ENCODE results near the gene HIPK2.

HIPK2 gene

DNA sequence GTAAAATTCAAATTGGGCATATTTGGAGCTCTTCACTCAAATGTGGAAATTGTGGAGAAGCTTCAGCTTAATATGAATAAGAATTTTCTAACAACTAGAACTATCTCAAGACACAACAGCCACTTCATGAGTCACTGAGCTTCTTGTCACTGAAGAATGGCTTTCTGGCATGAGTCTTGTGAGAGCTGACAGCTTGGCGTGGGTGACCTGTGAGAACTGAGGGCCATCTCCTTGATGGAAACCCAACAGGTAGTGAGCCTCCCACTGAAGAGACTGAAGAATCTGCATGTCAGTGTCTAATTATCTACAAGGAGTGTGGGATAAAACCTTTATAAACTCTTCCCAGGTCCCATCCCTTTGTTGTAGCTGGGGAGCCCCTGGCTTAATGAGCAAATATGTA, 188.3 kb downstream of the HIPK2 start:
- no peak for DNase-seq (ENCODE audit: low read depth in 2 of 2)

DNA sequence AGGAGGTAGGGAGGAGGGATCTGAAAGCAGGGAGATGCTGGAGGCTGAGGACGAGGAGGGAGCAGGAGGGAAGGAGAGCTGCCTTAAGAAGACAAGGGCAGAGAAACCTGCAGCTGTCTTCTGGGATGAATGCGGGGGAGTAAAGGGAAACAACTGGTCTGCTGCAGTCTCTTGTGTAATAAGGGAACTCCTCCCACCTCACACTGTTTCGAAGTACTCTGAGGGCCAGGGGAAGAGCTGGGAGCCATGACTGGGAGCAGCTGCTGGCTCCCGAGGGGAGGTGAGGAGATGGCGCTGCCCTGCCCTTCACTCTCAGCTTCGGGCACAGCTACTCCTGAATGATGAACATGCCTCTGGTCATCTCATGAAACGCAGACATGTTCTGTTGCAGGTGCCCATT, 189.2 kb downstream of the HIPK2 start:
- DNase-seq (ENCODE audit: low read depth in 2 of 2) = no peak

DNA sequence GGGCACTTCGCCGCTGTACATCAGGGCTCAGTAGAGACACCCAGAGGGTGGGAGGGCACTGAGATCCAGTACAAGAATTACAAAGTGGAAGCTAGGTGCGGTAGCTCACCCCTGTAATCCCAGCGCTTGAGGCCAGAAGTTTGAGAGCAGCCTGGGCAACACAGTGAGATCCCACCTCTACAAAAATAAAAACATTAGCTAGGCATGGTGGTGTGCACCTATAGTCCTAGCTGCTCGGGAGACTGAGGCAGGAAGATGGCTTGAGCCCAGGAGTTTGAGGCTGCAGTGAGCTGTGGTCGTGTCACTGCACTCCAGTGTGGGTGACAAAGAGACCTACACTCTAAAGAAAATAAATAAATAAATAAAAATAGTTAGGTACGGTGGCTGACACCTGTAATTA, 190.3 kb downstream of the HIPK2 start:
- no peak for DNase-seq (ENCODE audit: low read depth in 2 of 2)

DNA sequence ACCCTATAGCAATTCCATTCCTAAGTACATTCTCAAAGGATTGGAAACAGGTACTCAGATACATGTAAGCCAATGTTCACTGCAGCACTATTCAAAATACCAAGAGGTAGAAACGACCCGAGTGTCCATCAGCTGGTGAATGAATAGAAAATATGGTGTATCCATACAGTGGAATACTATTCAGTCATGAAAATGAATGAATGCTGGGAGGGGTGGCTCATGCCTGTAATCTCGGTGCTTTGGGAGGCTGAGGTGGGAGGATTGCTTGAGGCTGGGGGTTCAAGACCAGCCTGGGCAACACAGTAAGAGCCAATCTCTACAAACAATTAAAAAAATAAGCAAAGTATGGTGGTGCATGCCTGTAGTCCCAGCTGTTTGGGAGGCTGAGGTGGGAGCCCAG, 191.5 kb downstream of the HIPK2 start:
- no peak for DNase-seq (ENCODE audit: low read depth in 2 of 2)

DNA sequence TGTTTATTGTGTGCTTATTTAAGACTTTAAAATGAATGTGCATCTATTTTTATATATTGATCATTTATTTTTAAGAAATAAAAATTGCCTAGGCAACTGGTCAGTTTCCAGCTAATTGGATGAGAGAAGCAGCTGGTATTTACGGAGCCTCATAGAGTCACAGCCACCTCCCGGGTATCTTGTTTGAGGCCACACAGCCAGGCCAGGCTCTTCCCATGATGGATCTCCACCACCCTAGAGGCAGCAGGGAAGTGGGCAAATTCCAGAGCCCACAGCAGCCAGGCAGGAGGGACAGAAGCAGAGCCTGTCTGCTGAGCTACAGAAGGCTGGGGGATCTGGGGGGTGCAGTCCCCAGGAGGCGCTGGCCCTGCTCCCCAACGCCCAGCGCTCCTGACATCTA, 192.8 kb downstream of the HIPK2 start:
- DNase-seq (ENCODE audit: low read depth in 2 of 2) = no peak

- no peak for DNase-seq (ENCODE audit: low read depth in 2 of 2)
Measured at GRCh38 chr7:139583826-139584553, 193.8 kb downstream of the HIPK2 start.

DNA sequence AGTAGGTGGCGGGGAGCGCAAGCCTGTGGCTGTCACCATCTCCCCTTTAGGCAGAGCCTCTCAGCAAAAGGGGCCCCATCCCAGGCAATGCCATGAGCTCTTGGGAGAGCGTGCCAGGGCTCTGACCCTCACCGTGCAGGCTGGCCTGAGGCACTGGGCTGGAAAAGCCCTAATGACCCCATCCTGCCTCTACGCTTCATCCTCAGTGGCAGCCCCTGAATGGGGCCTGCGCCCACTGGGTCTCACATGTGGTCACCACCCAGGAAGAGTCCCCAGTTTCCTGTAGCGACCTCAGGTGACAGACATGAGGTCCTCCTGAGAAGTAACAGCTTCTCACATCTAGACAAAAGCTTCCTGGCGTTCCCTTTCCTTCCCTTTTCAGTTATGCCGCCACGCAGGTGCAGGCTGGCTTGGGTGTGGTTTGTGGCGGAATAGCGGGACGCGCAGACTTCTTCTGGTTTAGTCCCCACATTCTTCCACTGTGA, 195.1 kb downstream of the HIPK2 start:
- DNase-seq (ENCODE audit: low read depth in 2 of 2) = no peak

DNA sequence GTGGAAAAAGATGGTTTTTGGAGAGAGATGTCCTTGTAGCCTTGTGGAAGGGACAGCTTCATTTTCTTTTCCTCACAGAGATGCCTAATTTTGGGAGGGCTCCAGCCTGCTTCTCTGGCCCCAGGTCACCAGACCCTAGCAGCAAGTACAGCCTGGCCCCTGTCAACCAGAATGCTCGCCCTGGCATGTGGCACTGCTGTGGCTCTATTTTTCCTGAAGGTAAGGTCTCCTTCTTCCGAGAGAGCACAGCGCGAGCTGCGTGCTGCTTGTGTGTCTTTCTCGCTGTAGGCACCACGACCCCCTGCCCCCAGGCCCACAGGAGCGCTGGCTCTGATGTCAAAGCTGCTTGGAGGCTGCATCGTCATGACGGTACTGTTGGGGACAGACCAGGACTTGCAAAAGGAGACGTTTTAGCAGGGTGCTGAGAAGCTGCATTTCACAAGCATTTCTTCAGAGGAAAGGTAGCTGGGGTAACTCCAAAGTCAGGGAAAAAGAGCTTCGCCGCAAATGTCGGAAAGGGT, 195.6 kb downstream of the HIPK2 start:
- DNase-seq (ENCODE audit: low read depth in 2 of 2) = no peak

DNA sequence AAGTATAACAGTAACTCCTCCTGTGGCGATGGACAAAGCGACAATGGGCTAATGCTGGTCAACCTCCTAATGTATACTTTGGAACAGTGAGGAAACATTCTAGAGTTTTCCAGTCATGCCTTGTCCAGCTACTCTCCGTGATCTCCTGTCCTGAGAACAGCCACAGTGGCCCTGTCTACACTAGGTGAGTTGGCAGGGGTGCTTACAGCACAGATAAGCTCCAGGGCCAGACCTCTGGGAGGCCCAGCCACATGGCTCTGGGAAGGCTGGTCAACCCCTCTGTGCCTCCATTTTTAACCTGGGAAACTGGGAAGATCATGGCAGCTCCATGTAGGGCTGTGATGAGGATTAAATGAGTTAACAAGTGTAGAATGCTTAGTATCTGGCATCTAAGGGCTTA, 197.4 kb downstream of the HIPK2 start:
- DNase-seq (ENCODE audit: low read depth in 2 of 2) = no peak

DNA sequence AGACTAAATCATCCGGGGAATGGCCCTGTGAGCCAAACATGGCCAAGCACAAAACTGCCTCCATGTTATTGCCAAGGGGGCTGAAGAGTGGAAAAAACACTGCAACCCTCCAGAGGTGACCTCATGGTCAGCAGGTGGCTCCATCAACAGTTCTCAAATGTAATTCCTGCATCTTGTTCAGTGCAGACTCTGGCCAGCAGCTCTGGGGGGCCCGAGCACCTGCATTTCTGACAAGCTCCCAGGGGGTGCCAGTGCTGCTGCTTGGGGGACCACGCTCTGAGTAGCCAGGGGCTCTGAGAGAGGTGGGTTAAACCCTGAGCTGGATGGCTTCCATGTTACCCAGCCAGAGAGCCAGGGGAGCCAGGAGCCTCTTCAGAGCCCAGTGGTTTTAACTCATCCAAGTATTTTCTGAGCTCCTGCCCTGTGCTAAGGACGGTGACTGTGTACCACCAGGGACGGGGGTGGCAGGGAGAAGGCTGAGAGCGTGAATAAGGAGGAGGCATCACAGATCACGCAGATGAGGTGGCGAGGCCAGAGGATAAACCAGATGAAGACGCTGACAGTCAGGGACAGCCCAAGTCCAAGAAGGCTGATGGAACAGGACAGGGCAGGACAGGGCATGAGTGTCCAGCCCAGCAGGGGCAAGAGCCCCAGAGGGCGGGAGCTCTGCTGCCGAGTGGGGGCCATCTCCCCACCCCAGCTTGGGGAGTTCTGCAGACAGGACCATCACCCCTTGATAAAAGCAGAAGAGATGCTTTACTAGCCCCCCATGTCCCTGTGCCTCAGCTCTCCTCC, 201.4 kb downstream of the HIPK2 start:
- DNase-seq (ENCODE audit: low read depth in 2 of 2) = no peak

- no peak for DNase-seq (ENCODE audit: low read depth in 2 of 2)
Measured at GRCh38 chr7:139575338-139575680, 202.5 kb downstream of the HIPK2 start.

GRCh38 chr7:139574618-139575337, 203.0 kb downstream of the HIPK2 start:
- no peak for DNase-seq (ENCODE audit: low read depth in 2 of 2)

- no peak for DNase-seq (ENCODE audit: low read depth in 2 of 2)
Measured at GRCh38 chr7:139573871-139574270, 203.9 kb downstream of the HIPK2 start.

GRCh38 chr7:139572704-139573385, 205.0 kb downstream of the HIPK2 start:
- DNase-seq (ENCODE audit: low read depth in 2 of 2) = no peak

DNA sequence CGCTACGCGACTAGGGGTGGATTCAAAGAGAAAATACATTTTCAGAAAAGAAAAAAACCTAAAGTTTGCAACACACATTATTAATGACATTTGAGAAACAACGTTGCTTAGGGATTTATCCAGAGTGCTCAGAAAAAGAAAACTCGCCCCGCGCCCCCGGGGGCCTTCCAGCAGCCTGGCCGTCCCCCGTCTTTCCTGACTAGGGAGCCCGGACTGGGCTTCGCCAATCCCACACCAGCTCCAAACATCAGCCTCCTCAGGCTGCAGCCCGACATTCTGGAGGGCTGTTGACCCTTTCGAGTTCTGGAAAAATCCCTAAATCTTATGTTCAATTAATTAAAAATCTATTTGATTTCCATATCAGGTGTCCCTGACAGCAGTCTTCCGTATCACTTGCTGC, 205.7 kb downstream of the HIPK2 start:
- DNase-seq (ENCODE audit: low read depth in 2 of 2) = no peak

DNA sequence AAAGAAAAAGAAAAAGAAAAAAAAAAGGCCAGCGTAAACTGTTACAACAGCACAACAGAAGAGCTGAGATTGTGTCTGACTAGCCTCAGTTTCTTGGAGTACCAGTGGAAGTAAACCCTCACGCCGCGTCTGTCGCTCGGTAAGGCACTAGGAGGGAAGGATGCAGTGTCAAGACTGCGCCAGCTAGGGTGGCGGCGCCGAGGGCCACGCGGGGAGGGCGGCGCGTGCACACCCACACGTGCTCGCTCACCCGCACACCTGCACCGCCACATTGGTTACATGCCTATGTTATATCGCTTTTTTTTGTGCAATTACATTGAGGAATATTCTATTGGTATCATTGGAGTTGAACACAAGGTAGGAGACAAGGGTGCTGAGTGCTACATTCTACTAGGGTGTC, 206.1 kb downstream of the HIPK2 start:
- no peak for DNase-seq (ENCODE audit: low read depth in 2 of 2)

DNA sequence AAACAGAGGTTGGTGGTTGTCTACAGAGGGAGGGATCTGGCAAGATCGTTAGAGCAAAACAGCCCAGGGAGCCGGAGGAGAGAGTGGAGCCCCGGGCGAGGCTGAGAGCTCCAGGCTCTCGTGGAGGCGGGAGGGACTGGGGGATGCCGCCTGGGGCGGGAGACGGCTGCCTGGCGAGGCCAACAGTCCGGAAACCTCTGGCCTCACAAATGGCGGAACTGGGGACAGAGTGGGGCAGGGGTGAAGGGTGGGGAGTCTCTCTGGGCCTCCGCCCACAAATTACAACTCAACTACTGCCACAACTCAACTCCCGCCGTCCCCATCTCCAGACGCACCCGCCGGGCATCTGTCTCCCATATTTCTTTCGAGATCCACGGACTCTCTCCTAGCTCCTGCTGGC, 206.6 kb downstream of the HIPK2 start:
- DNase-seq (ENCODE audit: low read depth in 2 of 2) = no peak

DNA sequence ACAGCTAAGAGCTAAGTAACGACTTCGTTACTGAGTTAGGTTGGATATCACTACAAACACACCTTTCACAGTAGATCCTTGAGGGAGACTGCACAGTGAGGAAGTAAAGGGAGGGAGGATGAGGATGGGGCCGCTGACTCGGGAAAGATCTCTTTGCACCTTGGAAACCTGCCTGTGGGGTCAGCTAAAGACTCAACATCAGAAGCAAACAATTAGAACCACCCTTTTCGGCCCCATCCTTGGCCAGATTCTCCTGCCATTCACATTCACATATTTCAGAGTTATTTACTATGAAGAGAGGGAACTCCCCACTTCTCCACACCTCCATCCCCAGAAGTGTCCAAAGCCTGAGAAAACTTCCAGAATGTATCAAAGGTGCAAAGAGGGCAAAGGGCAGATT, 207.2 kb downstream of the HIPK2 start:
- no peak for DNase-seq (ENCODE audit: low read depth in 2 of 2)

DNA sequence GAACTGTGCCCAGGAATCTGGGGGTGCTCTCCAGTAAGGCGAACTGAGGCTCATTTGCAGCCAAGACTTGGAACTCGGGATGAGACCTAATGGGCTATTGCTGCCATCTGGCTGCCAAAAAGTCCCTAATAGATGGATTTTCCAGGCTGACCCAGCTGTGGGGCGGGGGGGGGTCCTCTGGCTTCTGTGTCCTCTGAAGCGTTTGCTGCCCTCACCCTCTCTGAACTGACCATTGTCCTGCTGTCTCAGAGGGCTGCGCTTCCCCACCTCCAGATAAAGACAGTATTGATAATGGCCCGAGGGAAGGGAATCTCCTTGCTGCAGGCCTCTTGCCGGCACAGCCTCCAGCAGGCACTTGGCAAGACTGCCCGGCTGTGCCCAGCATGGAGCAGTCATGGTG, 207.7 kb downstream of the HIPK2 start:
- no peak for DNase-seq (ENCODE audit: low read depth in 2 of 2)

DNA sequence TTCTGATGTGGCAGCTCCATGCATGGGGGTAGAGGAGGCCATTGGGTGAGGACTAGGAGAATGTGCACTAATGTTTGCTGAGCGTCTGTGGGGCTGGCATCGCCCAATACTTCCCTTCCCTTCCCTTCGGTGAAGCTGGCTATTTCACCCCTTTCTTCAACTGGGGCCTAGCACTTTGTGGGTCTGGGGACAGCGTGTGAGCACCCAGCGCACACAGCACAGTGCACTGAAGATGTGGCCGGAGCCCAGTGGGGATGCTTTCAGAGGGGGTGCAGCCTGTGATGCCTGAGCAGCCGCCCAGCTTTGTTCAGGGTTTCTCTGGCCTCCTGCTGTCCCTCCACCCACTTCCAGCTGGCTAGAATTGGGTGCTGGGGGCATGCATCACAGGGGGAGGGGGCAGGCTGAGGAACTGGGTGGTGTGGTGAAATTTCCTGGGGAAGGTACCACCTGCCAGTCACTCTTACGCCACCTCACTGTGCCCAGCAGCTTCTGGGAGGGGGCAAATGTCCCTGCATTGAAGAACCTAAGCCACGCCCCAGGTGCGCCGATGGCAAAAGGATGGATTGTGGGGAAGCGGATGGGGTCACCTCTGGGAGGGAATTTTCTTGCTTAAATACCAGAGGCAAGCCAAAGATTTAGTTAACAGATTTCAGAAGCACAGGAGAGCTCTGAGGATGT, 208.8 kb downstream of the HIPK2 start:
- DNase-seq (ENCODE audit: low read depth in 2 of 2) = no peak

GRCh38 chr7:139568346-139568675, 209.5 kb downstream of the HIPK2 start:
- DNase-seq (ENCODE audit: low read depth in 2 of 2) = no peak

All from stimulated activated CD4-positive, alpha-beta T cell treated with anti-CD3 and anti-CD28 coated beads, Interleukin-15, amount 100 ng/mL, for 48 hours (primary cell).